ENCODE measurements around the gene NREP. TPM values are rescaled to one million over a fixed set of nuclear protein-coding genes. Genes with fewer than 3 reads are reported as not detected.

NREP gene, protein sequence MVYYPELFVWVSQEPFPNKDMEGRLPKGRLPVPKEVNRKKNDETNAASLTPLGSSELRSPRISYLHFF
- 139 and 462 TPM in 2 replicates for total RNA-seq (ENCODE audit: low replicate concordance)
- long read RNA-seq, transcript NREP-204 (5 exons, 704 nt): minor isoform, 5 of 135 reads
- long read RNA-seq, transcript NREP-201 (4 exons, 2,013 nt): major isoform, 79 of 135 reads
- long read RNA-seq, partial matches to known transcripts: 3 of 135 reads
- long read RNA-seq, other reads (novel, unspliced or antisense): 39 of 135 reads

DNA sequence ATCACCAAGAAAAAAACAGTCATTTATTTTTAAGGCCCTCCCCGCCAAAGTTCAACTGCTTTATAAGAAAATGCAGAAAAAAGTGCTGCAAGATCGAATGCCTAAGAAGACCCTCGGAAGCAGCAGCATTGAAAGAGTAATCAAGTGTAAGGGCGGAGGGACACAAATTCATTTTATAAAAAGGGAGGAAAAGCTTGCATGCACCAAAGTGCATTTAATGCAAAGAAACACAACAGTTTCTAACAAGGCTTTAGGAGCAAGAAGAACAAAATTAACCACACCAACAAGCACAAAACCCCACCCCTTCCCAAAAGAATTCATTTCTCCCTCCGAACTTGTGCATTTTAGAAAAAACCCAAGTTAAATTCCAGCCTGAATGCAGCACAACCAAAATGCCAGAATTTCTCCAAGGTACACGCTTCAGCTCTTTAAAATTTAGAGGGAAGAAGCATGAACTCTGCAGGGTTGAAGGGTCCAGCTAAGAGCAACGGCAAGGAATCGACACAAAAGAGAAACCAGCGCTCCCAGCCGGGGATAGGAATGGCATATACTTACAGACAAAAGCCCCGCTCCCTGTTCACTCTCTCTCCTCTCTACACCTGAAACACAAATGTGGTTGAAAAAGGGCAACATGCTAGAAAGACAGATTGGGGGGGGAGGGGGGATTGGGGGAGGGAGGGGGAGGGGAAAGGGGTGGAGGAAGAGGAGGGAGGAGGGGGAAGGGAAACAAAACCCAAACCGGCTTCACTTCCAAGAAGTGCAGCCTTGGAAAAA is at the start of gene NREP:
Gene NREP, minus strand, starts transcription at position 614 of the 774 bp plus-strand sequence. CDS start 1,422 bp downstream, outside the sequence.
- Mint-ChIP-seq H3K4me1 (ENCODE audit: unreplicated experiment) (peaks cover 28% of the 10 kb centered on the region), H3K27me3 (no peaks in the 10 kb centered on the region), H3K27ac (peak within 1 kb of the TSS; percentile 94), H3K9me3 (no peaks in the 10 kb centered on the region), H3K4me3 (peak within 1 kb of the TSS; percentile 91), H3K36me3 (peaks cover 21% of the 10 kb centered on the region)
- no peak for DNase-seq (ENCODE audit: extremely low spot score, unreplicated experiment)
- TF ChIP-seq, protein P1, sequence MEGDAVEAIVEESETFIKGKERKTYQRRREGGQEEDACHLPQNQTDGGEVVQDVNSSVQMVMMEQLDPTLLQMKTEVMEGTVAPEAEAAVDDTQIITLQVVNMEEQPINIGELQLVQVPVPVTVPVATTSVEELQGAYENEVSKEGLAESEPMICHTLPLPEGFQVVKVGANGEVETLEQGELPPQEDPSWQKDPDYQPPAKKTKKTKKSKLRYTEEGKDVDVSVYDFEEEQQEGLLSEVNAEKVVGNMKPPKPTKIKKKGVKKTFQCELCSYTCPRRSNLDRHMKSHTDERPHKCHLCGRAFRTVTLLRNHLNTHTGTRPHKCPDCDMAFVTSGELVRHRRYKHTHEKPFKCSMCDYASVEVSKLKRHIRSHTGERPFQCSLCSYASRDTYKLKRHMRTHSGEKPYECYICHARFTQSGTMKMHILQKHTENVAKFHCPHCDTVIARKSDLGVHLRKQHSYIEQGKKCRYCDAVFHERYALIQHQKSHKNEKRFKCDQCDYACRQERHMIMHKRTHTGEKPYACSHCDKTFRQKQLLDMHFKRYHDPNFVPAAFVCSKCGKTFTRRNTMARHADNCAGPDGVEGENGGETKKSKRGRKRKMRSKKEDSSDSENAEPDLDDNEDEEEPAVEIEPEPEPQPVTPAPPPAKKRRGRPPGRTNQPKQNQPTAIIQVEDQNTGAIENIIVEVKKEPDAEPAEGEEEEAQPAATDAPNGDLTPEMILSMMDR (conservative IDR thresholded peaks at IDR 0.05): no peak

DNA sequence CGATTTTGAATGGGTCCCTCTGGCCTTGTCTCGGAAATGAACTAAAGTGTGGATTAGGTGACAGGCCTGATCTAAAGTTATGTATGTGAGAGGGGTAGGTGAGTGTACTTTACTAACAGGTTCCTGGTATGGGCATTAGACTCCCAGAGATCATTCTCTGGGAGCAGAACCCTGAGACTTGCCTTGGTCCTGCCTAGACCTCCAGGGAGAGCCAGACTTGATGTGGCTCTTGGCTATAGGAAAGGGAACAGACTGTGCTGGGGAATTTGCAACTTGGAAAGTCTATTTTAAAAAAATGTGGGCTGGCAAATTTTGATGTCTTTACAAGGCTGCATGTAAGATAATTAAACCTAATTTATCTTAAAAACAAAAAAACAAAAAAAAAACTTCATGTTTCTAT is 49.8 kb upstream of the NREP start:
- no peaks in the 10 kb centered on the region for H3K27me3 Mint-ChIP-seq
- H3K4me3 Mint-ChIP-seq: no peak overlapping the region
- no peaks in the 10 kb centered on the region for H3K9me3 Mint-ChIP-seq
- DNase-seq (ENCODE audit: extremely low spot score, unreplicated experiment): no peak
- no peaks in the 10 kb centered on the region for H3K36me3 Mint-ChIP-seq
- H3K27ac Mint-ChIP-seq: no peak overlapping the region
- H3K4me1 Mint-ChIP-seq (ENCODE audit: unreplicated experiment): no peaks in the 10 kb centered on the region
- TF ChIP-seq, protein P1 (conservative IDR thresholded peaks at IDR 0.05): no peak

DNA sequence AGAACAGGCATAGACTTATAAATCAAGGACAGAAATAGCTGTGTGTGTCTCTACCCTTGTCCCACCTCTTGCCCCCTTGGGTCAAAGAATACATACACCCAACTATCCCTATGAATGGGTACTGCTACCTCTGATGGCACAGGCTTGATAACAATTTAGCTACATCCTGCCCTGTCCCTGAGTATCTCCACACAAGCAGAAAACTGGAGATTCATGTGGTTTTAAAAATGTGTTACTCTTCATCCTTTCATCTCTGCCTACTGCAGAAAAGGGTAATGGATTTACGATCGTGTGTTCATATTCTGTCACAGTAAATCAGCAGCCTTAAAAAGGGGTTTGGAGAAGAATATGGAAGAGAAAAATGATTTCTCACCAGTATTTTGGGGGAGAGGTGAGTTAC is 49.2 kb upstream of the NREP start:
- Mint-ChIP-seq H3K27me3 (no peaks in the 10 kb centered on the region), H3K27ac (no peak overlapping the region), H3K9me3 (no peaks in the 10 kb centered on the region), H3K36me3 (no peaks in the 10 kb centered on the region), H3K4me3 (no peak overlapping the region), H3K4me1 (ENCODE audit: unreplicated experiment) (no peaks in the 10 kb centered on the region)
- DNase-seq (ENCODE audit: extremely low spot score, unreplicated experiment): no peak
- TF ChIP-seq, protein P1 (conservative IDR thresholded peaks at IDR 0.05): no peak

DNA sequence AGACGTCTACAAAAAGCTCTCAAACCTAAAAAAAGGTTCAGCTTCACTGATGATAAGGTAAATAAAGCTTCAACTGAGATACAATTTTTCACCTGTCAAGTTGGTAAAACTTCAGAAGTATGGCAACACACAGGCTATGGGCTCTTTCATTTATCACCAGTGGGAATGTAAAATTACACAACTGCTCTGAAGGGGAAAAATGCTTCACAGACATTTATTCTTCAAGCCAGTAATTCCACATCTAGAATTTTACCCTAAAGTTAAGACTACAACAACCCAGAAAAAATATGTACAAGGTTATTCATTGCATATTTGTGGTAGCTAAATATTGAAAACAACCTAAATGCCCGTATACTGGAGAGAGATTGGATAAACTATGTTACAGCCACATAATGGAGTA is 48.1 kb upstream of the NREP start:
- H3K4me1 Mint-ChIP-seq (ENCODE audit: unreplicated experiment): no peaks in the 10 kb centered on the region
- DNase-seq (ENCODE audit: extremely low spot score, unreplicated experiment): no peak
- H3K27ac Mint-ChIP-seq: no peak overlapping the region
- no peaks in the 10 kb centered on the region for H3K36me3 Mint-ChIP-seq
- H3K9me3 Mint-ChIP-seq: no peaks in the 10 kb centered on the region
- TF ChIP-seq, protein P1 (conservative IDR thresholded peaks at IDR 0.05): no peak
- H3K27me3 Mint-ChIP-seq: no peaks in the 10 kb centered on the region
- no peak overlapping the region for H3K4me3 Mint-ChIP-seq

DNA sequence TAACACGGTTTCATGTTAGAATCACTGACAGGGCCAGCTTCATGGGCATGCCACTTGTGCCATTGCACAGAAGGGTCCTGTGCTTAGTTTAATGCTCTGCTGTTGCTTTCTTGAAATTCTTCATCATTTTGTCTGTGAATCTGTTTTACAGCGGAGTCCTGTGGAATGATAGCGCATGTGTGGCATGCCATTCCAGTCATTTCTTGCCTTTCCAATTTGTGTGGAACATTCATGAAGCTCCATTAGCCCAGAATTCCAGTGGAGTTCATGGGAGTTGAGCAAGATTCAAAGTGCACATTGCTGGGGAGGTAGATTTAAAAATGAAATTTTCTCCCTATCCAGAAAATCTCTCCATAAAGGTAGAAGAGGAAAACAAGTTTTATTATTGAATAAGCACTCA is 43.4 kb upstream of the NREP start:
- H3K4me1 Mint-ChIP-seq (ENCODE audit: unreplicated experiment): no peaks in the 10 kb centered on the region
- no peak overlapping the region for H3K4me3 Mint-ChIP-seq
- H3K36me3 Mint-ChIP-seq: no peaks in the 10 kb centered on the region
- no peak overlapping the region for H3K27ac Mint-ChIP-seq
- TF ChIP-seq, protein P1 (conservative IDR thresholded peaks at IDR 0.05): no peak
- no peaks in the 10 kb centered on the region for H3K27me3 Mint-ChIP-seq
- H3K9me3 Mint-ChIP-seq: no peaks in the 10 kb centered on the region
- DNase-seq (ENCODE audit: extremely low spot score, unreplicated experiment): no peak

Data from type B pancreatic cell (in vitro differentiated cells).